GM12801 (cell line): ENCODE data around the gene PNPLA2.

Source experiments
- TF ChIP-seq, protein P1 (sequence below): IDR thresholded peaks from one replicate; pipeline ENCODE4 v1.5.1; 2011; ENCODE audit warnings: control low read depth; ENCODE audit not compliant: insufficient read length; ENCODE audit errors: extremely low read depth

Gene PNPLA2

DNA sequence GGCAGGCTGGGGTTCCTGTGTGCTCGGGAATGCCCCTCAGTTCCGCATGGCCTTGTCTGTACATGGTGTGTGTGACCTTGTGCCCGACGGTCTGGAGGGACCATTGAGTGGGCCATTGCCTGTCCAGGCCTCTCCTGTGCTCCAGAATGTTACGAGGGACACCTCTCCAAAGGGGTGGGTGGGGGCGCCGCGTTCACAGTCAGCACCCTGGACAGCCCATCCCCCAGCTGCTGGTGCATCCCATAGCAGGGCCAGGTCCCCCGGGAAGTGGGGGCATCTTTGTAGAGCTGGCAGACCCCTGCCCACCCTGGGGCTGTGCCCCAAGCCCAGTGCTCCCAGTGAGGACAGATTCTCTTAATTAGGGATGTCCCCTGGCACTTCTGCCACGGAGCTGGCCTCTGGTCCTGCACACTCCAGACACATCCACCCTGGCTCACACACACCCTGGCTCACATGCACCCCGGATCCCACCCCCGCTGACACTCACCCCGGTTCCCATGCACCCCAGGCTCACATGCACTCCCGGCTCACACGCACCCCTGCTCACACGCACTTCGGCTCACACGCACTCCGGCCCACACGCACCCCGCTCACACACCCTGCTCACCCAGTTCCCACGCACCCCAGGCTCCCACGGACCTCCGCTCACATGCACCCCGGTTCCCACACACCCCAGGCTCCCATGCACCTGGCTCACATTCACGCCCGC lies 39.5 kb downstream of the PNPLA2 start:
- TF ChIP-seq, protein P1, sequence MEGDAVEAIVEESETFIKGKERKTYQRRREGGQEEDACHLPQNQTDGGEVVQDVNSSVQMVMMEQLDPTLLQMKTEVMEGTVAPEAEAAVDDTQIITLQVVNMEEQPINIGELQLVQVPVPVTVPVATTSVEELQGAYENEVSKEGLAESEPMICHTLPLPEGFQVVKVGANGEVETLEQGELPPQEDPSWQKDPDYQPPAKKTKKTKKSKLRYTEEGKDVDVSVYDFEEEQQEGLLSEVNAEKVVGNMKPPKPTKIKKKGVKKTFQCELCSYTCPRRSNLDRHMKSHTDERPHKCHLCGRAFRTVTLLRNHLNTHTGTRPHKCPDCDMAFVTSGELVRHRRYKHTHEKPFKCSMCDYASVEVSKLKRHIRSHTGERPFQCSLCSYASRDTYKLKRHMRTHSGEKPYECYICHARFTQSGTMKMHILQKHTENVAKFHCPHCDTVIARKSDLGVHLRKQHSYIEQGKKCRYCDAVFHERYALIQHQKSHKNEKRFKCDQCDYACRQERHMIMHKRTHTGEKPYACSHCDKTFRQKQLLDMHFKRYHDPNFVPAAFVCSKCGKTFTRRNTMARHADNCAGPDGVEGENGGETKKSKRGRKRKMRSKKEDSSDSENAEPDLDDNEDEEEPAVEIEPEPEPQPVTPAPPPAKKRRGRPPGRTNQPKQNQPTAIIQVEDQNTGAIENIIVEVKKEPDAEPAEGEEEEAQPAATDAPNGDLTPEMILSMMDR, result no peak

GRCh38 chr11:858762-859339 lies 40.1 kb downstream of the PNPLA2 start:
- TF ChIP-seq, protein P1, result no peak

- TF ChIP-seq, protein P1, result no peak
Observed at GRCh38 chr11:859394-860131, 40.8 kb downstream of the PNPLA2 start.

DNA sequence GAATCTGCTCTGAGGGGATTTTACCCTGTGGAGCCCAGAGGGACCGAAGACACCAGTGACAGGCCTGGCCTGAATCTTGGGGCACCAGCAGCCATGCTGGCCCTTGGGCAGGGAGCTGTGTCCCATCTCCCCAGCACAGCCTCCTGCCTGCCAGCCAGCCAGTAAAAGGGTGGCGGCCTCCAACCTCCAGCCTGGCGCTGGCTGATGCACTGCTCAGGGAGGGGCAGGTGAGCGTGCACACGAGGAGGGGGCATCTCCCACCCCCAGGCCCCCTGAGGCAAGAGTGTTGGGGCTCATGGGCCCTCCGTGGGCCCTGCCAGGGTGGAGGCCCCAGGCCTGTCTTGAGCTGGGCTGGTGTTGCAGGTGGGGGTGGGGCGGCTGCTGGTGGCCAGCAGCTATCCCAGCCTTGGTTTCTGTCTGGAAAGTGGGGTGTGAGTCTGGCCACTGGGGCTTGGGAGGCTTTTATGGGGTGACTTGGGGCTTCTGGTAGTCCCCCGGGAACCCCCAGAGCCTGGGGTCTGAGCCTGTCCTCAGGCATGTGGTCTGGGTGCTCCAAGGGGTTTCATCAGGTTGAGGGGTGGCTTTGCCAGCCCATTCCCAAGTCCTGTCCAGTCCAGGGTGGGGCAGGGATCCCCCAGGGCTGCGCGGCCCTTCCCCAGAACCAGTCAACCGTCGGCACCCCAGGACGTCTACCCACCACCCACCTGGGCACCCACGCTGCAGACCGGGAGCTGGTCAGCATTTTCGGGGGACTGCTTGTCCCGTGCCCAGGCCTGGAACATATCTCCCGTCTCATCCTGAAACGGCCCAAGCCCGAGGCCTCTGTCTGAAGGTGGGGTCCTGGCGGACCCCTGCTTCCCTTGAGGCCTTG lies 41.8 kb downstream of the PNPLA2 start:
- TF ChIP-seq, protein P1, result no peak

- TF ChIP-seq, protein P1, result no peak
Observed at GRCh38 chr11:861105-861479, 42.4 kb downstream of the PNPLA2 start.

DNA sequence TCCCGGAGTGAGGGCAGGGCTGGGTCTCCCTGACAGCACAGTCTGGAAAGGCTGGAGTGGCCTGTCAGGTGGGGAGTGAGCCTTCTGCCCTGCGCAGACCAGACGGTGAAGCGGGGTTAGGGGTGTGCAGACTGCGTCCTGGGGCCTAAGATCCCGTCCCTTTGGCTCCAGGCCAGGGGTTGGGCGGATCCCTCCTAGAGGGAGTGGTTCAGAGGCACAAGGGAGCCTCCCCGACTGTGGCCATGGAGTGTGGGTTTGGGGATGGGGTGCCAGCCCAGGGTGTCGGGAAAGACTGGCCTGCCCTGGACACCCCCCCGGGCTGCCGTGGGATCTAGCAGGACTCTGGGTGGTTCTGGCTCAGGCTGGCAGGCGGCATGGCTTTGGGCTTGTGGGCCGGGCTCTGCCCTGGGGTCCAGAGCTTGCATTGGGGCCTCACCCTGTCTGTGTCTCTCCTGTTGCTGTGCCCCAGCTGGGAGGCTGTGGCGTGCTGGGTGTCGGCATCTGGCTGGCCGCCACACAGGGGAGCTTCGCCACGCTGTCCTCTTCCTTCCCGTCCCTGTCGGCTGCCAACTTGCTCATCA lies 43.5 kb downstream of the PNPLA2 start:
- TF ChIP-seq, protein P1, result no peak
